Measurements from ENCODE around the gene SHROOM2.

Gene SHROOM2

GRCh38 chrX:9947131-9947794, 161.0 kb downstream of the SHROOM2 start:
- TF ChIP-seq CTCF (IDR thresholded peaks at IDR 0.05; ENCODE audit: low read depth, low read length), result no peak
- no peak for DNase-seq (ENCODE audit: extremely low read depth, low read depth)

GRCh38 chrX:9948406-9948805, 162.2 kb downstream of the SHROOM2 start:
- TF ChIP-seq CTCF (IDR thresholded peaks at IDR 0.05; ENCODE audit: low read depth, low read length), result no peak
- DNase-seq (ENCODE audit: extremely low read depth, low read depth), result no peak

- no peak for TF ChIP-seq CTCF (IDR thresholded peaks at IDR 0.05; ENCODE audit: low read depth, low read length)
- DNase-seq (ENCODE audit: extremely low read depth, low read depth), result no peak
These were observed 166.1 kb downstream of the SHROOM2 start for GRCh38 chrX:9952300-9952699.

- no peak for DNase-seq (ENCODE audit: extremely low read depth, low read depth)
- TF ChIP-seq CTCF (IDR thresholded peaks at IDR 0.05; ENCODE audit: low read depth, low read length), result no peak
These were observed 167.2 kb downstream of the SHROOM2 start for GRCh38 chrX:9953396-9953795.

- no peak for TF ChIP-seq CTCF (IDR thresholded peaks at IDR 0.05; ENCODE audit: low read depth, low read length)
- DNase-seq (ENCODE audit: extremely low read depth, low read depth), result no peak
These were observed 169.3 kb downstream of the SHROOM2 start for GRCh38 chrX:9955506-9955905.

GRCh38 chrX:9957743-9958142, 171.5 kb downstream of the SHROOM2 start:
- TF ChIP-seq CTCF (IDR thresholded peaks at IDR 0.05; ENCODE audit: low read depth, low read length), result no peak
- no peak for DNase-seq (ENCODE audit: extremely low read depth, low read depth)

GRCh38 chrX:9958183-9958582, 172.0 kb downstream of the SHROOM2 start:
- no peak for TF ChIP-seq CTCF (IDR thresholded peaks at IDR 0.05; ENCODE audit: low read depth, low read length)
- DNase-seq (ENCODE audit: extremely low read depth, low read depth), result no peak
